ENCODE measurements around the gene FLRT1.

The FLRT1 gene

GRCh38 chr11:64078284-64078683 lies 42.6 kb downstream of the FLRT1 start:
- no peak for DNase-seq (ENCODE audit: low read depth)
- H3K4me3 ChIP-seq (ENCODE audit: low read depth, low read length), result no peak overlapping the region
- TF ChIP-seq CTCF (IDR thresholded peaks at IDR 0.05; ENCODE audit: control insufficient read depth, extremely low read depth, insufficient read depth), result no peak

- TF ChIP-seq CTCF (IDR thresholded peaks at IDR 0.05; ENCODE audit: control insufficient read depth, extremely low read depth, insufficient read depth), result no peak
- no peak overlapping the region for H3K4me3 ChIP-seq (ENCODE audit: low read depth, low read length)
- no peak for DNase-seq (ENCODE audit: low read depth)
Observed at GRCh38 chr11:64078905-64079304, 43.2 kb downstream of the FLRT1 start.

GRCh38 chr11:64080390-64080789 lies 44.7 kb downstream of the FLRT1 start:
- TF ChIP-seq CTCF (IDR thresholded peaks at IDR 0.05; ENCODE audit: control insufficient read depth, extremely low read depth, insufficient read depth), result no peak
- no peak overlapping the region for H3K4me3 ChIP-seq (ENCODE audit: low read depth, low read length)
- DNase-seq (ENCODE audit: low read depth), result no peak

GRCh38 chr11:64081745-64082442 lies 46.2 kb downstream of the FLRT1 start:
- no peak overlapping the region for H3K4me3 ChIP-seq (ENCODE audit: low read depth, low read length)
- no peak for DNase-seq (ENCODE audit: low read depth)
- no peak for TF ChIP-seq CTCF (IDR thresholded peaks at IDR 0.05; ENCODE audit: control insufficient read depth, extremely low read depth, insufficient read depth)

GRCh38 chr11:64083398-64084080 lies 47.8 kb downstream of the FLRT1 start:
- DNase-seq (ENCODE audit: low read depth), result no peak
- TF ChIP-seq CTCF (IDR thresholded peaks at IDR 0.05; ENCODE audit: control insufficient read depth, extremely low read depth, insufficient read depth), result no peak
- no peak overlapping the region for H3K4me3 ChIP-seq (ENCODE audit: low read depth, low read length)

GRCh38 chr11:64084146-64084950 lies 48.6 kb downstream of the FLRT1 start:
- no peak for TF ChIP-seq CTCF (IDR thresholded peaks at IDR 0.05; ENCODE audit: control insufficient read depth, extremely low read depth, insufficient read depth)
- no peak for DNase-seq (ENCODE audit: low read depth)
- H3K4me3 ChIP-seq (ENCODE audit: low read depth, low read length), result no peak overlapping the region
